Stimulated activated naive CD8-positive, alpha-beta T cell treated with anti-CD3 and anti-CD28 coated beads, Interleukin-15, Interleukin-2, amounts not matched to agents 100 U/mL and 50 U/mL, for 24 hours (primary cell): ENCODE data around the gene HHEX.
"Not testable (repeated sequence)": the region's sequence is repeated elsewhere in the genome, so short reads cannot be mapped to it uniquely, and the experiment has no call there.

ENCODE experiments used
- ATAC-seq: fragments of 150-1000 bp; cut with Tn5 transposase; one replicate; pipeline ENCODE4 v1.10.0; 2021
- DNase-seq: peaks from one replicate; pipeline ENCODE4 v3.0.0; 2021

Gene HHEX

GRCh38 chr10:92689663-92690210, at the start of gene HHEX:
TSS of gene HHEX (plus strand) at chr10:92689955. CDS start at chr10:92689987, 32 bp downstream.
- ATAC-seq (peak; percentile 56), DNase-seq (peak; percentile 66)

GRCh38 chr10:92640107-92640506, 49.6 kb upstream of the HHEX start:
- DNase-seq (no peak), ATAC-seq (no peak)

GRCh38 chr10:92641492-92641891, 48.3 kb upstream of the HHEX start:
- no peak for DNase-seq
- ATAC-seq = no peak

GRCh38 chr10:92644921-92645320, 44.8 kb upstream of the HHEX start:
- DNase-seq (no peak), ATAC-seq (no peak)

GRCh38 chr10:92650864-92651263, 38.9 kb upstream of the HHEX start:
- ATAC-seq, DNase-seq: not testable (repeated sequence)

GRCh38 chr10:92655426-92655825, 34.3 kb upstream of the HHEX start:
- ATAC-seq = no peak
- DNase-seq = no peak

- no peak for ATAC-seq
- DNase-seq = no peak
Observed at GRCh38 chr10:92656266-92656961, 33.3 kb upstream of the HHEX start.

GRCh38 chr10:92657024-92657423, 32.7 kb upstream of the HHEX start:
- no peak for ATAC-seq
- DNase-seq = no peak

- ATAC-seq = no peak
- DNase-seq = no peak
Observed at GRCh38 chr10:92662848-92663247, 26.9 kb upstream of the HHEX start.

GRCh38 chr10:92664322-92664721, 25.4 kb upstream of the HHEX start:
- DNase-seq = no peak
- no peak for ATAC-seq

- DNase-seq = no peak
- no peak for ATAC-seq
Observed at GRCh38 chr10:92667078-92667477, 22.7 kb upstream of the HHEX start.

- DNase-seq (no peak), ATAC-seq (no peak)
Observed at GRCh38 chr10:92677708-92678107, 12.0 kb upstream of the HHEX start.

GRCh38 chr10:92678206-92678605, 11.5 kb upstream of the HHEX start:
- DNase-seq (no peak), ATAC-seq (no peak)

GRCh38 chr10:92681306-92681834, 8.4 kb upstream of the HHEX start:
- ATAC-seq = no peak
- no peak for DNase-seq

GRCh38 chr10:92688573-92688926, 1.2 kb upstream of the HHEX start:
- no peak for ATAC-seq
- DNase-seq = no peak

GRCh38 chr10:92688927-92689662, 660 bp upstream of the HHEX start:
- DNase-seq (no peak), ATAC-seq (peak; percentile 21)

GRCh38 chr10:92690211-92690914, 608 bp downstream of the HHEX start:
- ATAC-seq (peak; percentile 70), DNase-seq (peak; percentile 81)

- no peak for ATAC-seq
- no peak for DNase-seq
Observed at GRCh38 chr10:92690915-92691590, 1.3 kb downstream of the HHEX start.

GRCh38 chr10:92691591-92692079, 1.9 kb downstream of the HHEX start:
- DNase-seq (peak; percentile 47), ATAC-seq (no peak)

GRCh38 chr10:92692080-92692671, 2.4 kb downstream of the HHEX start:
- no peak for ATAC-seq

More at GRCh38 chr10:92692080-92692671, 2.4 kb downstream of the HHEX start:
- DNase-seq = no peak
